HL-60 (cell line): ENCODE results near the gene KCNH4.
"Not testable (repeated sequence)": the region's sequence is repeated elsewhere in the genome, so short reads cannot be mapped to it uniquely, and the experiment has no call there.

Experiments used
- DNase-seq, 2 experiments: peaks; one replicate each; pipeline ENCODE4 v3.0.0-alpha.2; 2010 to 2020; ENCODE audit warnings: low read depth in 1 of 2, low spot score in 1 of 2
- H3K27ac ChIP-seq: fragments of 250-450 bp; sonication (Bioruptor Pico); replicated peaks from 2 replicates; pipeline ENCODE4 v1.5.1; 2020; ENCODE audit warnings: mild to moderate bottlenecking, moderate library complexity
- H3K27me3 ChIP-seq: fragments of 250-450 bp; sonication (Bioruptor Pico); 2 replicates; pipeline ENCODE4 v1.5.1; 2021; ENCODE audit warnings: mild to moderate bottlenecking, moderate library complexity; ENCODE audit not compliant: insufficient read depth, poor library complexity, severe bottlenecking
- H3K4me3 ChIP-seq: replicated peaks from 2 replicates; pipeline ENCODE4 v1.5.1; 2011; ENCODE audit warnings: mild to moderate bottlenecking, control low read depth, low read length; ENCODE audit not compliant: insufficient read depth
- CTCF ChIP-seq: IDR thresholded peaks from one replicate; pipeline ENCODE4 v1.5.1; 2011; ENCODE audit warnings: low read length, control low read depth, inconsistent platforms; ENCODE audit not compliant: insufficient read depth
- GABPA ChIP-seq: IDR thresholded peaks from 2 replicates; pipeline ENCODE4 v1.6.1; 2012; ENCODE audit warnings: low read depth
- POLR2AphosphoS5 ChIP-seq: IDR thresholded peaks from 2 replicates; pipeline ENCODE4 v1.6.1; 2012; ENCODE audit warnings: low read depth
- REST ChIP-seq: IDR thresholded peaks from 2 replicates; pipeline ENCODE4 v1.6.1; 2012; ENCODE audit warnings: low read depth; ENCODE audit not compliant: insufficient replicate concordance
- SPI1 ChIP-seq: IDR thresholded peaks from 2 replicates; pipeline ENCODE4 v1.6.1; 2012; ENCODE audit warnings: low read depth, mild to moderate bottlenecking, borderline replicate concordance

The KCNH4 gene

GRCh38 chr17:42224651-42225050 lies 43.7 kb upstream of the KCNH4 start:
- H3K4me3 ChIP-seq, result no peak overlapping the region
- no peak for DNase-seq
- TF ChIP-seq POLR2AphosphoS5 (no peak), REST (no peak), CTCF (no peak), SPI1 (no peak), GABPA (no peak)
- no peaks in the 10 kb centered on the region for H3K27me3 ChIP-seq
- H3K27ac ChIP-seq, result no peak overlapping the region

GRCh38 chr17:42221886-42222745 lies 41.2 kb upstream of the KCNH4 start:
- peak; percentile 18 to 63 for DNase-seq
- H3K27ac ChIP-seq, result no peak overlapping the region
- H3K27me3 ChIP-seq, result no peaks in the 10 kb centered on the region
- H3K4me3 ChIP-seq, result no peak overlapping the region
- TF ChIP-seq REST, result no peak
- peak; percentile 71 for TF ChIP-seq CTCF
- TF ChIP-seq SPI1, result no peak

GRCh38 chr17:42219280-42219679 lies 38.3 kb upstream of the KCNH4 start:
- H3K4me3 ChIP-seq, DNase-seq, H3K27ac ChIP-seq, H3K27me3 ChIP-seq: not testable (repeated sequence)

- DNase-seq, result no peak
- H3K4me3 ChIP-seq, result no peak overlapping the region
- H3K27ac ChIP-seq, result no peak overlapping the region
- no peak for TF ChIP-seq GABPA
- no peak for TF ChIP-seq POLR2AphosphoS5
- TF ChIP-seq REST, result no peak
- no peak for TF ChIP-seq CTCF
- TF ChIP-seq SPI1, result no peak
- no peaks in the 10 kb centered on the region for H3K27me3 ChIP-seq
Measured at GRCh38 chr17:42214156-42214555, 33.2 kb upstream of the KCNH4 start.
